Activated CD4-positive, alpha-beta T cell treated with anti-CD3 and anti-CD28 coated beads for 36 hours (primary cell): ENCODE results near the gene IL36RN. TPM values are rescaled to one million over a fixed set of nuclear protein-coding genes. Genes with fewer than 3 reads are reported as not detected.

Experiments
- ATAC-seq: fragments of 200-7000 bp; cut with Tn5 transposase; one replicate; pipeline ENCODE4 v1.10.0; 2021; ENCODE audit warnings: mild to moderate bottlenecking, moderate library complexity
- CTCF ChIA-PET: fragments of 350-600 bp; sonication (Branson Sonifier 250); formaldehyde crosslinking; loops from one replicate; lab custom pipeline; 2021; ENCODE audit warnings: antibody characterized with exemption; lab: Charles Lee
- POLR2A ChIA-PET: fragments of 350-600 bp; sonication (Branson Sonifier 250); formaldehyde crosslinking; loops from one replicate; lab custom pipeline; 2021; ENCODE audit warnings: antibody characterized with exemption, inconsistent platforms; lab: Charles Lee
- DNase-seq: peaks from one replicate; pipeline ENCODE4 v3.0.0-alpha.2; 2020
- H3K27ac Mint-ChIP-seq: one replicate; pipeline ENCODE4 v1.8.0; 2021; ENCODE audit warnings: mixed read lengths
- H3K27me3 Mint-ChIP-seq: one replicate; pipeline ENCODE4 v1.8.0; 2021; ENCODE audit warnings: mixed read lengths
- H3K36me3 Mint-ChIP-seq: one replicate; pipeline ENCODE4 v1.8.0; 2021; ENCODE audit warnings: low read depth, mixed read lengths
- H3K4me1 Mint-ChIP-seq: one replicate; pipeline ENCODE4 v1.8.0; 2021; ENCODE audit warnings: mixed read lengths
- H3K4me3 Mint-ChIP-seq: one replicate; pipeline ENCODE4 v1.8.0; 2021; ENCODE audit warnings: mild to moderate bottlenecking, moderate library complexity, mixed read lengths
- H3K9me3 Mint-ChIP-seq: one replicate; pipeline ENCODE4 v1.8.0; 2021; ENCODE audit warnings: low read depth, mixed read lengths
- intact Hi-C, 2 experiments: fragments of 100-400 bp; cut with DNase I in 1 of 2; cut with micrococcal nuclease in 1 of 2; formaldehyde crosslinking; loops; one replicate each; pipeline versions ENCODE4 v1.14.2 to v1.15.1; 2022 to 2024; cut with DNase I, micrococcal nuclease
- total RNA-seq, 2 experiments: library from RNA; stranded (reverse); gene quantifications; one replicate each; pipeline ENCODE4 v1.2.3, GENCODE V29; 2021

IL36RN gene
- total RNA-seq, 2 experiments from 2014 or later = not detected

DNA sequence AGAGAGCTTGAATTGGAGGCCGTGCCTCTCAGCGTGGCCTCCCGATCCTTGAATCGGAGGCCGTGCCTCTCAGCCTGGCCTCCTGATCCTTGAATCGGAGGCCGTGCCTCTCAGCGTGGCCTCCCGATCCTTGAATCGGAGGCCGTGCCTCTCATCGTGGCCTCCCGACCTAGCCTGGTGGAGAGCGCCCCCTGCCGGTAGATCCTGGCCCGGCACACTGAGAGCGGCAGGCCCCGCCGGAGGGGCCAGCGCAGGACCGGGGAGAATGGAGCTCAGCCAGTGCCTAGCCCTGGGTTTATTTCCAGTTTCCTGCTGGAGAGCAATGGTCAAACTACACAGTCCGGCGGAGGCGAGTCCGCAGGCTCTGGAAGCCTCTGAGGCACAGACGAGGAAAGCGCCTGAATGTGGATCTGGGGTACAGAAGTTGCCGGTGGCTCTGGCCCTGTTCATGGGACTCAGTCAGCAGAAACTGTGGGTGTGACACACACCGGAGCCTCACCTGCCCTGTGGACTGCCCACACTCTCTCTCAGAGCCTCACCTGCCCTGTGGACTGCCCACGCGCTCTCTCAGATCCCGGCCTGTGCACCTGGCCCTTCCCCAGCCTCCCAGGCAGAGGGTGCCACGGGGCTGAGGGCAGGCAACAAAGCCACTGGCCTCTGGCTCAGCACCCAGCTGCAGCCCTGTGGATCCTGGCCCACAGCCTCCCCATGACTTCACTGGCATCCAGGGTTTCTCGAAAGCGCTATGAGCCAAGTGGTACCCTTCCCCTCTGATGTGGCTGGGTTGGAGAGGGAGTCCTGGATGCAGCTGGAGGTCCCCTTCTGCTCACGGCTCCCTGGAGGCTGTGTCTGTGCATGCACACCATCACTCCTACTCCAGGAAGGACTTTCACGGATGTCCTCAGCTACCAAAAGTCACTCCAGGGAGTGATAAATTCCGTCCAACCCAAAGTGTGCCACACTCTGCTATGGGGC lies 7.8 kb upstream of the IL36RN start:
- POLR2A ChIA-PET = no interaction called here
- ATAC-seq = no peak
- no peak overlapping the region for H3K27ac Mint-ChIP-seq

GRCh38 chr2:113052396-113052917 lies 6.5 kb upstream of the IL36RN start, which contains the start of gene IL36B:
TSS of gene IL36B (minus strand) at chr2:113052867.
- no peak for ATAC-seq
- Mint-ChIP-seq H3K36me3 (peaks cover 9% of the 10 kb centered on the region), H3K27ac (no peak within 1 kb of the TSS), H3K4me3 (no peak within 1 kb of the TSS), H3K27me3 (no peaks in the 10 kb centered on the region), H3K4me1 (peaks cover 7% of the 10 kb centered on the region), H3K9me3 (peaks cover 21% of the 10 kb centered on the region)
- ChIA-PET POLR2A (no interaction called here), CTCF (interaction anchor here (1.2 kb wide), 1 partner anchor 28 kb away, joined by 3 read pairs; no protein-coding TSS in a partner anchor)
- intact Hi-C loops = no loop called here
- DNase-seq = no peak

More for the DNA sequence above, 7.8 kb upstream of the IL36RN start:
- Mint-ChIP-seq H3K9me3 (peaks cover 20% of the 10 kb centered on the region), H3K4me1 (peaks cover 5% of the 10 kb centered on the region), H3K36me3 (peaks cover 9% of the 10 kb centered on the region), H3K27me3 (no peaks in the 10 kb centered on the region), H3K4me3 (no peak overlapping the region)
- intact Hi-C loops = no loop called here
- DNase-seq = peak; percentile 21
- CTCF ChIA-PET = interaction anchor here (0.6 to 1.3 kb wide), 4 partner anchors 10 to 265 kb away, joined by 3 to 5 read pairs (median 4); no protein-coding TSS in a partner anchor

- Mint-ChIP-seq H3K27ac (no peak overlapping the region), H3K36me3 (peaks cover 9% of the 10 kb centered on the region), H3K27me3 (no peaks in the 10 kb centered on the region), H3K9me3 (peaks cover 21% of the 10 kb centered on the region), H3K4me3 (no peak overlapping the region), H3K4me1 (peaks cover 9% of the 10 kb centered on the region)
- CTCF ChIA-PET = interaction anchor here (0.7 to 1.0 kb wide), 2 partner anchors 16 to 303 kb away, joined by 3 to 4 read pairs; no protein-coding TSS in a partner anchor
- no peak for DNase-seq
- intact Hi-C loops = no loop called here
- peak; percentile 23 for ATAC-seq
- POLR2A ChIA-PET = no interaction called here
These were observed 5.3 kb upstream of the IL36RN start for GRCh38 chr2:113053666-113054065.

DNA sequence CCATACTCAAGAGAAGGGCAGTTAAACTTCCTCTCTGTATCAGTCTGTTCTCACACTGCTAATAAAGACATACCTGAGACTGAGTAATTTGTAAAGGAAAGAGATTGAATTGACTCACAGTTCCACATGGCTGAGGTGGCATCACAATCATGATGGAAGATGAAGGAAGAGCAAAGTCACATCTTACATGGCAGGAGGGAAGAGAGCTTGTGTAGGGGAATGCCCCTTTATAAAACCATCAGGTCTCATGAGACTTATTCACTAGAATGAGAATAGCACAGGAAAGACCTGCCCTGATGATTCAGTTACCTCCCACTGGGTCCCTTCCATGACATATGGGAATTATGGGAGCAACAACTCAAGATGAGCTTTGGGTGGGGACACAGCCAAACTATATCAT lies 4.9 kb upstream of the IL36RN start:
- H3K27ac Mint-ChIP-seq = no peak overlapping the region
- no peaks in the 10 kb centered on the region for H3K27me3 Mint-ChIP-seq
- intact Hi-C loops = no loop called here
- H3K4me1 Mint-ChIP-seq = peaks cover 9% of the 10 kb centered on the region
- peaks cover 9% of the 10 kb centered on the region for H3K36me3 Mint-ChIP-seq
- ChIA-PET CTCF (interaction anchor here (0.6 to 1.0 kb wide), 3 partner anchors 16 to 303 kb away, joined by 3 to 4 read pairs (median 3); no protein-coding TSS in a partner anchor), POLR2A (no interaction called here)
- ATAC-seq (peak; percentile 66), DNase-seq (no peak)
- H3K4me3 Mint-ChIP-seq = no peak overlapping the region
- H3K9me3 Mint-ChIP-seq = peaks cover 21% of the 10 kb centered on the region

DNA sequence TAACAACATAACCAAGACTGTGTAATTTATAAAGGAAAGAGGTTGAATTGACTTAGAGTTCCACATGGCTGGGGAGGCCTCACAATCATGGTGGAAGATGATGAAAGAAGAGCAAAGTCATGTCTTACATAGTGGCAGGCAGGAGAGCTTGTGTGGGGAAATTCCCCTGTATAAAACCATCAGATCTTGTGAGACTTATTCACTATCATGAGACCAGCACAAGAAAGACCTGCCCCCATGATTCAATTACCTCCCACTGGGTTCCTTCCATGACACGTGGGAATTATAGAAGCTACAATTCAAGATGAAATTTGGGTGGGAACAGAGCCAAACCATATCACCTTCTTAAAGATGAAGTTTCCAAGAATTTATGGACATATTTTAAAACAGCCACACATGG lies 2.5 kb upstream of the IL36RN start:
- intact Hi-C loops = no loop called here
- peak; percentile 75 for ATAC-seq
- no peak overlapping the region for H3K27ac Mint-ChIP-seq

DNA sequence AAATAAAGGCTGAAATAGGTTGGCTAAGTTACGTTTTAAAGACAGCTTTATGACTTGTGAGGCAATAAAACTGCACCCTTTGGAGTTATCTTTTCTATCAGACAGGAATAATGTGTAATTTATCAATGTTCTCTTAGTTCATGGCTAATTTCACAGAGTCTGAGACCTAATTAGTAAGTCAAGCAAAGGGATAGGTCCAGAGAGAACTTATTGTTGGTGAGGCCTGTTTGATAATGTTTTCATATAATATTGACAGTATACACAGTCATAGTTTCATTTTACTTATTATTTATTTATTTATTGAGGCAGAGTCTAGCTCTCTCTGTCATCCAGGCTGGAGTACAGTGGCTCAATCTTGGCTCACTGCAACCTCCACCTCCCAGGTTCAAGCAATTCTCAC lies 1.9 kb upstream of the IL36RN start:
- Mint-ChIP-seq H3K27me3 (peaks cover 2% of the 10 kb centered on the region), H3K4me1 (peaks cover 9% of the 10 kb centered on the region), H3K9me3 (peaks cover 21% of the 10 kb centered on the region), H3K27ac (no peak overlapping the region), H3K36me3 (peaks cover 9% of the 10 kb centered on the region), H3K4me3 (no peak overlapping the region)
- DNase-seq (no peak), ATAC-seq (no peak)
- intact Hi-C loops = no loop called here
- CTCF ChIA-PET = interaction anchor here (1.1 to 1.2 kb wide), 2 partner anchors 25 to 115 kb away, joined by 4 read pairs; no protein-coding TSS in a partner anchor
- POLR2A ChIA-PET = interaction anchor here (0.6 kb wide), 1 partner anchor 294 kb away, joined by 6 read pairs; no protein-coding TSS in a partner anchor

More for the DNA sequence above, 2.5 kb upstream of the IL36RN start:
- H3K27me3 Mint-ChIP-seq = peaks cover 2% of the 10 kb centered on the region
- ChIA-PET POLR2A (interaction anchor here (0.6 kb wide), 1 partner anchor 294 kb away, joined by 6 read pairs; no protein-coding TSS in a partner anchor), CTCF (interaction anchor here (1.1 to 1.2 kb wide), 2 partner anchors 26 to 115 kb away, joined by 4 read pairs; no protein-coding TSS in a partner anchor)
- H3K4me3 Mint-ChIP-seq = no peak overlapping the region
- H3K9me3 Mint-ChIP-seq = peaks cover 21% of the 10 kb centered on the region
- peak; percentile 13 for DNase-seq
- peaks cover 9% of the 10 kb centered on the region for H3K4me1 Mint-ChIP-seq
- peaks cover 9% of the 10 kb centered on the region for H3K36me3 Mint-ChIP-seq

GRCh38 chr2:113058411-113058994 lies 495 bp upstream of the IL36RN start:
- Mint-ChIP-seq H3K9me3 (peaks cover 19% of the 10 kb centered on the region), H3K36me3 (peaks cover 9% of the 10 kb centered on the region), H3K4me1 (peaks cover 9% of the 10 kb centered on the region), H3K27ac (no peak overlapping the region), H3K27me3 (peaks cover 2% of the 10 kb centered on the region), H3K4me3 (no peak overlapping the region)
- DNase-seq (no peak), ATAC-seq (no peak)
- CTCF ChIA-PET = interaction anchor here (1.0 kb wide), 1 partner anchor 59 kb away, joined by 3 read pairs; no protein-coding TSS in a partner anchor
- POLR2A ChIA-PET = interaction anchor here (1.2 kb wide), 1 partner anchor 115 kb away, joined by 6 read pairs; the partner anchor contains the start of gene PSD4
- intact Hi-C loops = no loop called here

- Mint-ChIP-seq H3K27ac (no peak overlapping the region), H3K9me3 (peaks cover 5% of the 10 kb centered on the region), H3K4me3 (no peak overlapping the region), H3K4me1 (peaks cover 6% of the 10 kb centered on the region), H3K27me3 (peaks cover 2% of the 10 kb centered on the region), H3K36me3 (peaks cover 5% of the 10 kb centered on the region)
- POLR2A ChIA-PET = no interaction called here
- no peak for DNase-seq
- intact Hi-C loops = no loop called here
- no peak for ATAC-seq
- CTCF ChIA-PET = interaction anchor here (0.6 to 0.9 kb wide), 2 partner anchors 13 to 59 kb away, joined by 3 read pairs; no protein-coding TSS in a partner anchor
These were observed 1.4 kb downstream of the IL36RN start for GRCh38 chr2:113060396-113060795.

DNA sequence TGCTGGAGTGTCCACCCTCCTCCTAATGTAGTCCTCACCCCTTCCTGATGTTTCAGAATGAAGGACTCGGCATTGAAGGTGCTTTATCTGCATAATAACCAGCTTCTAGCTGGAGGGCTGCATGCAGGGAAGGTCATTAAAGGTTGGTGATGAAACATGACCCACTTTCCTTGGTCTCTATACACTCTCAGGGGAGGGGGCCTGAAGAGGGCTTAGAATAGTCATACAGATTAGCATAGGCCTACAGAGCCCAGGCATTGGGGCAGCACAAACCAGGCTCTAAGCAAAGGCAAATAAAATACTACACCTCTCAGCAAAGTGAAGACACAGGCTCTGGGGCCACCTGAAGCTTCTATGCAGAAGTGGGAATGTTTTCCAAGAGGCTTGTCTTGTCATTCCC lies 1.8 kb downstream of the IL36RN start:
- CTCF ChIA-PET = no interaction called here
- ATAC-seq = no peak
- H3K27me3 Mint-ChIP-seq = peaks cover 2% of the 10 kb centered on the region
- peaks cover 1% of the 10 kb centered on the region for H3K36me3 Mint-ChIP-seq
- H3K4me3 Mint-ChIP-seq = no peak overlapping the region
- POLR2A ChIA-PET = no interaction called here
- H3K9me3 Mint-ChIP-seq = peaks cover 4% of the 10 kb centered on the region
- peaks cover 6% of the 10 kb centered on the region for H3K4me1 Mint-ChIP-seq
- H3K27ac Mint-ChIP-seq = no peak overlapping the region
- no peak for DNase-seq
- intact Hi-C loops = no loop called here

DNA sequence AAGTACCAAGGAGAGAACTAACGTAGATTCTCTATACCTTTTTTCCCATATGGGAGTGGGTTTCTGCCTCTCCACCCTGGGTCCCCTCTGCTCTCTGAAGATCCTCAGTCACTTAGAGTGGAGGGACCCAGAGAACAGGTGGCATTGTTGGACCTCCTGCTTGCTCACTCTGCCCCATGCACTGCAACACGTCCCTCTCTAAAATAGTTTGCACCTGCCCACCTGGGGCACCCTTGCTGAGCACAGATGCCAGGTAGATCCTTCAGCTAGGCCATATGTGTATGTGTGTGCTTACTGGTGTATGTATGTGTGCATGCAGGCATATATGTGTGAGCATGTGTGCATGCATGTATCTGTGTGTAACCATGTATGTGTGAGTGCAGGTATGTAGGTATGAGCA lies 2.2 kb downstream of the IL36RN start:
- Mint-ChIP-seq H3K4me1 (peaks cover 4% of the 10 kb centered on the region), H3K27ac (no peak overlapping the region), H3K9me3 (peaks cover 2% of the 10 kb centered on the region), H3K27me3 (peaks cover 2% of the 10 kb centered on the region), H3K36me3 (no peaks in the 10 kb centered on the region), H3K4me3 (no peak overlapping the region)
- intact Hi-C loops = no loop called here
- DNase-seq (no peak), ATAC-seq (no peak)
- ChIA-PET CTCF (no interaction called here), POLR2A (no interaction called here)
